Neural crest cell (in vitro differentiated cells): ENCODE measurements around the gene CNTNAP4. TPM values are rescaled to one million over a fixed set of nuclear protein-coding genes. Genes with fewer than 3 reads are reported as not detected.

Source experiments
- DNase-seq: peaks from one replicate; pipeline ENCODE4 v3.0.0; 2021; ENCODE audit warnings: low read depth, mixed read lengths, low spot score
- H3K27ac Mint-ChIP-seq: one replicate; pipeline ENCODE4 v1.8.0; 2021; ENCODE audit warnings: mild to moderate bottlenecking, mixed read lengths; ENCODE audit not compliant: unreplicated experiment
- H3K27me3 Mint-ChIP-seq: 2 replicates; pipeline ENCODE4 v1.8.0; 2021; ENCODE audit warnings: low read depth, mild to moderate bottlenecking, mixed read lengths
- H3K36me3 Mint-ChIP-seq: 2 replicates; pipeline ENCODE4 v1.8.0; 2021; ENCODE audit warnings: low read depth, mild to moderate bottlenecking, mixed read lengths
- H3K4me1 Mint-ChIP-seq: 2 replicates; pipeline ENCODE4 v1.8.0; 2021; ENCODE audit warnings: mixed read lengths
- H3K4me3 Mint-ChIP-seq: one replicate; pipeline ENCODE4 v1.8.0; 2021; ENCODE audit warnings: mild to moderate bottlenecking, mixed read lengths
- H3K9me3 Mint-ChIP-seq: 2 replicates; pipeline ENCODE4 v1.8.0; 2021; ENCODE audit warnings: mixed read lengths
- total RNA-seq: library from RNA; stranded (reverse); gene quantifications from 2 replicates; pipeline ENCODE4 v1.2.1, GENCODE V29; 2021
- TF ChIP-seq, protein P1 (sequence below): fragments of 200-600 bp; sonication (generic); conservative IDR thresholded peaks from 2 replicates; pipeline ENCODE4 v1.5.0; 2021; ENCODE audit warnings: antibody characterized with exemption, mild to moderate bottlenecking

The CNTNAP4 gene
- total RNA-seq, 1 donor from 2014 or later: 0.07 TPM

- Mint-ChIP-seq H3K27me3 (no peaks in the 10 kb centered on the region), H3K9me3 (peaks cover 2% of the 10 kb centered on the region), H3K36me3 (no peaks in the 10 kb centered on the region), H3K4me1 (no peaks in the 10 kb centered on the region), H3K27ac (no peak overlapping the region), H3K4me3 (no peak overlapping the region)
- no peak for DNase-seq
- TF ChIP-seq, protein P1, sequence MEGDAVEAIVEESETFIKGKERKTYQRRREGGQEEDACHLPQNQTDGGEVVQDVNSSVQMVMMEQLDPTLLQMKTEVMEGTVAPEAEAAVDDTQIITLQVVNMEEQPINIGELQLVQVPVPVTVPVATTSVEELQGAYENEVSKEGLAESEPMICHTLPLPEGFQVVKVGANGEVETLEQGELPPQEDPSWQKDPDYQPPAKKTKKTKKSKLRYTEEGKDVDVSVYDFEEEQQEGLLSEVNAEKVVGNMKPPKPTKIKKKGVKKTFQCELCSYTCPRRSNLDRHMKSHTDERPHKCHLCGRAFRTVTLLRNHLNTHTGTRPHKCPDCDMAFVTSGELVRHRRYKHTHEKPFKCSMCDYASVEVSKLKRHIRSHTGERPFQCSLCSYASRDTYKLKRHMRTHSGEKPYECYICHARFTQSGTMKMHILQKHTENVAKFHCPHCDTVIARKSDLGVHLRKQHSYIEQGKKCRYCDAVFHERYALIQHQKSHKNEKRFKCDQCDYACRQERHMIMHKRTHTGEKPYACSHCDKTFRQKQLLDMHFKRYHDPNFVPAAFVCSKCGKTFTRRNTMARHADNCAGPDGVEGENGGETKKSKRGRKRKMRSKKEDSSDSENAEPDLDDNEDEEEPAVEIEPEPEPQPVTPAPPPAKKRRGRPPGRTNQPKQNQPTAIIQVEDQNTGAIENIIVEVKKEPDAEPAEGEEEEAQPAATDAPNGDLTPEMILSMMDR: no peak
Measured at GRCh38 chr16:76502063-76502462, 224.9 kb downstream of the CNTNAP4 start.

DNA sequence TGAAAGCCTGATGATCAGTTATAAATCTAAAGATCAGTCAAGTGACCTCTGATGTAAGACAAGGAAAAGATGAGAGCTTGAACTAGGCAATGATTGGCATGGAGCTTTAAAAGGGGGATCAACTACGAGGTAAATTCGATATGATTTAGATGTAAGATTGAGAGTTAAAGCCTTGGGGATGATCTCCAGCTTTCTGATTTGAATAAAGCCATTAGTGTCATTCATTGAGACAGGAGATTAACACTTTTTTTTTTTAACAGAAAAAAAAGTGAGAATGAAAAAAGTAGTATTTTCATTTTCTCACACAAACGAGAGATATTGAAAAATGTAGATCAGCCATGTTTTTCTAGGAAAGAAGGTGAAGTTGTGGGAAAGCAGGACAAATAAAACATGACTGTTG, 225.4 kb downstream of the CNTNAP4 start:
- peaks cover 2% of the 10 kb centered on the region for H3K9me3 Mint-ChIP-seq

DNA sequence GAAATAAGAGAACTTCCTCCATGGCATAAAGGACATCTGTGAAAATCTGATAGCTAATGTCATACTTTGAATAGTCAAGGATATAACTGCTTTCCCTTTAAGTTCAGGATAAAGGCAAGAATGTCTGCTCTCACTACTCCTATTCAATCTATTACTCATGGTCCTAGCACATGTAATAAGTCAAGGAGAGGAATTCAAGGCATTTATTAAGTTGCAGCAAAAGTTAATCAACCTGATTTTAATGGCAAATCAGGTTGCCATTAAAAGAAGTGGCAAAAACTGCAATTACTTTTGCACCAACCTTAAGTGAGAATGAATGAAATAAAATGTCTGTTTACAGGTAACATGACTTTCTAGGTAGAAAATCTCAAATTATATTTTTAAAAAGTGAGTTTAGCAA, 225.9 kb downstream of the CNTNAP4 start:
- H3K36me3 Mint-ChIP-seq: no peaks in the 10 kb centered on the region
- H3K9me3 Mint-ChIP-seq: peaks cover 2% of the 10 kb centered on the region
- no peaks in the 10 kb centered on the region for H3K4me1 Mint-ChIP-seq
- TF ChIP-seq, protein P1: no peak
- H3K27ac Mint-ChIP-seq: no peak overlapping the region
- H3K27me3 Mint-ChIP-seq: no peaks in the 10 kb centered on the region
- H3K4me3 Mint-ChIP-seq: no peak overlapping the region
- no peak for DNase-seq

More for the DNA sequence above, 225.4 kb downstream of the CNTNAP4 start:
- TF ChIP-seq, protein P1: no peak
- DNase-seq: no peak
- H3K36me3 Mint-ChIP-seq: no peaks in the 10 kb centered on the region
- no peak overlapping the region for H3K4me3 Mint-ChIP-seq
- H3K4me1 Mint-ChIP-seq: no peaks in the 10 kb centered on the region
- no peaks in the 10 kb centered on the region for H3K27me3 Mint-ChIP-seq
- H3K27ac Mint-ChIP-seq: no peak overlapping the region

DNA sequence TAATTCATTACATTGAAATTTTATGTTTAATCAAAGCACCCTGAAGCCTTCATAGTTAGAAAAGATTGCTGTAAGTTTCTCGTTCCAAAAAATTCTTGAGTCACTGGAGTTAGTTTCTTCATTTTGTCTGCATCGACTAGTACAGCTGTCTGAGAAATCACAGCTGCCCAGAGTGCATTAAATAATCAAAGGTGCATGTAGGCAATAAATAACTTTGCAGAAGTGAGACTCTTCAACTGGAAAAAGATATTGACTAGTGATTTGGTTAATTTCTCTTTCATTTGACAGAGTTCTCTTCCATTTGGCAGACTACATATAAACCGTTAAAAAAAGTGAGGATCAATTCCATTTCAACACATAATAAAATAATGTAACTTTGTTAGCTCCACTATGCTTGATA, 234.0 kb downstream of the CNTNAP4 start:
- peaks cover 14% of the 10 kb centered on the region for H3K27me3 Mint-ChIP-seq
- no peak overlapping the region for H3K27ac Mint-ChIP-seq
- H3K9me3 Mint-ChIP-seq: no peaks in the 10 kb centered on the region

GRCh38 chr16:76518781-76519180, 241.6 kb downstream of the CNTNAP4 start:
- TF ChIP-seq, protein P1: no peak
- peaks cover 3% of the 10 kb centered on the region for H3K4me1 Mint-ChIP-seq
- H3K9me3 Mint-ChIP-seq: no peaks in the 10 kb centered on the region
- H3K4me3 Mint-ChIP-seq: no peak overlapping the region
- DNase-seq: no peak
- no peaks in the 10 kb centered on the region for H3K27me3 Mint-ChIP-seq
- no peaks in the 10 kb centered on the region for H3K36me3 Mint-ChIP-seq
- no peak overlapping the region for H3K27ac Mint-ChIP-seq

More for the DNA sequence above, 234.0 kb downstream of the CNTNAP4 start:
- Mint-ChIP-seq H3K4me3 (no peak overlapping the region), H3K4me1 (no peaks in the 10 kb centered on the region), H3K36me3 (no peaks in the 10 kb centered on the region)
- TF ChIP-seq, protein P1: no peak
- no peak for DNase-seq

GRCh38 chr16:76524356-76524755, 247.2 kb downstream of the CNTNAP4 start:
- TF ChIP-seq, protein P1: no peak
- Mint-ChIP-seq H3K27me3 (no peaks in the 10 kb centered on the region), H3K36me3 (no peaks in the 10 kb centered on the region), H3K4me1 (peaks cover 9% of the 10 kb centered on the region), H3K27ac (no peak overlapping the region), H3K4me3 (no peak overlapping the region), H3K9me3 (no peaks in the 10 kb centered on the region)
- no peak for DNase-seq
